HG03280 (cell line): ENCODE results near the gene KLF7.

Experiments
- ATAC-seq: cut with Tn5 transposase; IDR thresholded peaks from one replicate; pipeline ENCODE4 v1.9.1; 2021; ENCODE audit warnings: mild to moderate bottlenecking, moderate library complexity; ENCODE audit not compliant: unreplicated experiment

The KLF7 gene

DNA sequence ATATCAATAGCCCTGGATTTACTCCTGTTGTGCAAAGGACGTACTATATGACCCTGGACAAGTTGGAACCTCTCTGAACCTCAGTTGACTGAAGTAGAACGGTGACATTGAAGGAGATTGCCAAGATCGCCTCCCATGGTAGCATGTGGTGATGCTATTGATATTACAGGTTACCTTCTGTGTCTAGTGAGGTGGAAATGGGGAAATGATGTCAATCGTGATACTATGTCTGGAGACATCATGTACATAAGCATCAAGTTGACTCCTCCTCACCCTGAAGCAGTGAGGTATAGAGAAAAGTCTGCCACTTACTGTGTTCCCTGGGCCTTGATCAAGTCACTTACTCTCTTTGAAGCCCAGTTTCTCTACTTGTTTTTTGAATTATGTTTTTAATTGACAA is 93.9 kb downstream of the KLF7 start:
- ATAC-seq = no peak

DNA sequence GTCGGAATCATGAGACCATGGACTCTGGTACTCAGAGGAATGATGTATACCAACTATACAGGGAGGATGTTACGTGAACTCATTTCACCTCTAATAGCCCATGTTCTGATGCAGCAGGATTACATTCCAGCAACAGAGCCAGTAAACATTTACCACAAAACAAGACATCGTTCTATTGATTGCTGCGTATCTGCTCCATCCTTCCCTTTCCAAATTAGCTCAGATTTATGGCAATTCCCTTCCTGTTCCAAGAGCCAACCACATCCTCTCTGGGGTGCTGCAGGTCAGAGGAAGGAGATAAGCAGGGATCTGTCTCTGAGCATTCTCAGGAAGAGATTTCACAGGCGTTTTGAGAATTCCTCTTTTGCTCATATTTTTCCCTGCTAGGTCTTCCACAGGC is 98.3 kb downstream of the KLF7 start:
- no peak for ATAC-seq

DNA sequence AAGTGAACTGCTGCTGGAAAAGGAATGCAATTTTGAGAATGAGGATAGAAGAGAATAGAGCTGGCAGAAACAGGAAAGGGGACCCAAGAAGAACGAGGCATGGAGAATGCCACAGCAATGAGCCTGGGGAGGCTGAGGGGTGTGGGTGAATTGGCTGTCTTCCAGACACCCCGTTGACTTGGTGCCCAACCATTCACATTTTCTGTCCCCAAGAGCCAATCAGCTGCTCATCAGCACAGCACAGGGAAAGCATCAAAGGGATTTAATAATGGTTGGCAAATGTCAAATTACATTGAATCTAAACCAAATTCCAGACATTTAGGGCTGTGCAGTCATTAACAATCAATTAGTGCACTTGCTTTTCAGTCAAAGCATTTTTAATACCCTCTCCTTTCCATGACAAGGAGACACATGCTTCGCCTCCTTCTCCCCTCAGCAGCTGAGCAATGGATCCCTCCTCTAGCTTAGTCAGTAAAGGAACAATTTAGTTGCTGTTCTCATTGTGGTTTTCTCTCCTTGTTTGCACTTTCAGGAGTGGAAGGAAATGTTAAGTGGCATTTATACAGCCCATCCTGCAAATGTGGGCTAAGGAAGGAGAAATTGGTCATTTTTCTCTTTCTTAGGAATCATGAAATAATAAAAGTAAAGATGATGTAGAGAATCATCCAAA is 98.8 kb downstream of the KLF7 start:
- no peak for ATAC-seq

- no peak for ATAC-seq
These were observed 99.6 kb downstream of the KLF7 start for GRCh38 chr2:207066166-207066565.

DNA sequence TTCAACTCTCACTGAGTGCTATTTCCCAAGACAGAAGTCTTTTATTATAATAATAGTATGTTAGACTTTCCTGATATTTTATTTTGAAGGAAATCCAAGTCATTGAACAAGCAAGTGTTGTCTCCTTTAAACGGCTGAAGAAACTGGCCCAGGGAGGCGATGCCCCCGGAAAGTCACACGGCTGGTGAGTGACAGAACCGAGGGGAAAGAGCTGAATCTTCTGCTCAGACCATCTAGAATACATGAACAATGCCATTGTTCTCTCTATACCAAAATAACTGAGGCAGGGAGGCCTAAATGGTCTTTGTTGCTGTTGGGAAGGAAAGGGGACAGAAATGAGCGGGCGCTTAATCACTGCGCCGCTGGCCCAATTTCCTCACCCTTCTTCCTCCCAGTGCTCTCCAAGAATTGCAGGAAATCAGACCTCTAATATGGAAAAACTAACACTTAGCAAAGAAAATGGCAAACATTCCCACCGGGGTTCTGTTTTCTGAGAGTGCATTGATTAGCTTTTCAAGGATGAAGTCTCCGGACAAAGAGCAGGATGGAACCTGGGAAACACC is 101.5 kb downstream of the KLF7 start:
- no peak for ATAC-seq

DNA sequence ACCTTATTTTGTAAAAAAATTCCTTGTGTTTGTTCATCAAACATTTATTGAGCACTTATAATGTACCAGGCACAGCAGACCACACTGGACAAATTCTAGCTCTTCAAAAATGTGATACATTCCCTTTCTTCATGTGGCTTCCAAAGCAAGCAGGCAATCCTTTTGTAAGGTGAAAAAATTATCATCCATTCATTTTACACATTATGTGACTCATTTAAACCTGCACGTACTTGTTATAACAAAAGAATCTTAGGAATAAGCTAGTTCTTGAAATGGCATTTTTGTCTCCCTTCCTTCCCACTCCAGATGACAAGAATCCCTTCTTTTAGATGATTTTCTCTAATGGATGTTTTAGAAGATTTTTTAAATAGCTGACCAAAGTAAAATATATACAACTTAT is 104.6 kb downstream of the KLF7 start:
- ATAC-seq = no peak

GRCh38 chr2:207055257-207055656 is 110.5 kb downstream of the KLF7 start:
- no peak for ATAC-seq

GRCh38 chr2:207054521-207054920 is 111.2 kb downstream of the KLF7 start:
- ATAC-seq = no peak

GRCh38 chr2:207051385-207051965 is 114.3 kb downstream of the KLF7 start:
- no peak for ATAC-seq

DNA sequence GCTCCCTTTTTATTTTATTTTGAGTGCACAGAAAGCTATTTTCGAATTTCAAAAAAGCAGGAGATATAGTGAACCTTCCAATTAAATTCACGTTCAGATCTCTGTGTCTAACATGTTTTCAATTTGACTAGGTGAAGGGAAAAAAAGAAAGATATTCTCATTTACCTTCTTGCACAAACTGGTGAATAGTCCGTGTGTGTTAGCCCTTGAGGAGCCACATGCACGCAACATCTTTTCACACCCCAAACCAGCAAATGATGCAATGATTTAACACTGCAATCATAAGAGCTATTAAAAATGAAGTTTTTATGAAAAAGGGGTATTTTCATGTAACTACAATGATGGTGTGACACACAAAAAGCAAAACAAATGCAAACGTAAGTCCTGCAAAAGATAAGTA is 116.6 kb downstream of the KLF7 start:
- ATAC-seq = no peak

- no peak for ATAC-seq
These were observed 117.3 kb downstream of the KLF7 start for GRCh38 chr2:207048416-207048815.

- ATAC-seq = no peak
These were observed 119.0 kb downstream of the KLF7 start for GRCh38 chr2:207046724-207047123.

- ATAC-seq = no peak
These were observed 120.2 kb downstream of the KLF7 start for GRCh38 chr2:207045531-207045930.

GRCh38 chr2:207044379-207045362 is 121.1 kb downstream of the KLF7 start:
- ATAC-seq = no peak

GRCh38 chr2:207042841-207043240 is 122.9 kb downstream of the KLF7 start:
- no peak for ATAC-seq

DNA sequence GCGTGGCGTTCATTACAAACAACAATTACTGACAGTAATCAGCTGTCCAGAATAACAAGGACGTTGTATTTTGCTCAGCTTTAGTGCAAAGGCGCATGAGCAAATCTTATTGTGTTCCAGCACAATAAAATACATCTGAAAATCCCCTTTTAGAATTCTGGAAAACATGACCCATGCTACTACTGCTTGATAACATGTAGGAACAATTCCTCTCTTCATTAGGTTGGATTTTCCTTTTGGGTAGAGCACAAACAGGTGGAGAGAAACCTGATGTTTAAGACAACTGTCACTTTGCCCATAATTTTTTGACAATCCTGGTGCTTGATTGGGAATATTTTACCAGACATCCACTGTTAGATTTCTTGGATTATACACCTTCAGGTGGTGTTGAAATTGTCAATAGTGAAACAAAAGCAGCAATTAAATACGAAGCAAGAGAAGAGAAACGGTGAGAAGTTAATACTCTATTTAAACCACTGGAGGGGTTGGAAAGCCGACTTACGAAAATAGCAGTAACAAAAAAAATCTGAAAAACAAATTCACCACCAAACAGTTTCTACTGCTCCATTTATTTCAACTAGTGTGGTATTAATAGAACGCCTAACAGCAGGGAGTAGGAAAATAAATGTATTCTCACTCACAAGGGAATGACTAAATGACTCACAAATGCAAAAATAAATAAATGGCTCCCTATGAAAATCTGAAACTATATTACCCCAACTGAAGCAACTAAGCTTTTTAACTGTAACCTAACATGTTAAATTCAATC is 123.8 kb downstream of the KLF7 start:
- no peak for ATAC-seq

- no peak for ATAC-seq
These were observed 124.5 kb downstream of the KLF7 start for GRCh38 chr2:207041279-207041678.

- ATAC-seq = no peak
These were observed 125.1 kb downstream of the KLF7 start for GRCh38 chr2:207040696-207041095.

DNA sequence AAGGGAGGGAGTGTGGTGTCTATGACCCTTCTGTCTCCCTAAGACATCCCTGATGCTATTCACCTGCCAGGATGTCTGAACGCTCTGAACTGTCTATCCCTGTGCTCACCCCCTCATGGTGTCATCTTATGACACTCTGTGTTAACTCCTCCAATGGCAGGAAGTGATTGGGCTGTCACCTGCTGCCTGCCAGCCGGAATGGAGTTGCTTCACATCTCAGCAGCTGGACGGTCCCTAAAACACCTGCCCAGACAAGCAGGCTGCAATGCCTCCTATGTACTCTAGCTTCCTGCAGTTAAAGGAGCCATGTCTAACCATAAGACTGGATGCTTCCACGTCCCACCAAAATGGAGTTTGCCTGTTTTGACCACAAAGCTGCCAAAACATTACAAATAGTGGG is 126.5 kb downstream of the KLF7 start:
- no peak for ATAC-seq

DNA sequence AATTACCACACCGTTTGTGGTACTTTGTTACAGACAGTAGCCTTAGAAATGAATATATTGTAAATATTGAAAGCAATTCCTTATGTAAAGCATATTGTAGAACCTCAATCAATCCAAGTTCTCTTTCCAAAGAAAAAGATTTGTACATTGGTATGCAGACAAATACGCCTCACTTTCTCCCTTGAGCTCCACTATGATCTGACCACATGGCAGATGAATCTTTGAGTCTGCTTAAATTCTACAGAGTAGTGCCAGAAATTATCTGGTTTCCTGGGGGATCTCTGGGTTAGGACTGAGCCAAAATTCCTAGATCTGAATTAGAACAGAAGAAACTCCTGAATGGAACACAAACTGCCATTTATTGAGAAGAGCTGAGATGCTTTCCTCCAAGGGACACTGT is 127.4 kb downstream of the KLF7 start:
- no peak for ATAC-seq

DNA sequence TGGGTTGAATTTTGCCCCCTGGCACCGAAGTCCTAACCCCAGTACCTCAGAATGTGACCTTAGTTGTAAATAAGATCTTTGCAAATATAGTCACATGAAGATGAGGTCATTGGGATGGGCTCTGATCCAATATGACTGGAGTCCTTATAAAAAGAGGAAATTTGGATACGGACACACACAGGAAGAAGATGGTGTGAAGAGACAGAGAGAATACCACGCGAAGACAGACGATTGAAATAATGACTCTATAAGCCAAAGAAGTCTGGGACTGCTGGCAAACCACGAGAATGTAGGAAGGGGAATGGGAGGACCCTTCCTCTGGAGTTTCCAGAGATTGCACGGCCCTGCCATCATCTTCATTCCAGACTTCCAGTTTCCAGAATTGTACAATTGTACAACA is 127.9 kb downstream of the KLF7 start:
- no peak for ATAC-seq
